Glutamatergic neuron (in vitro differentiated cells): ENCODE results near the gene GAS2L1. TPM values are rescaled to one million over a fixed set of nuclear protein-coding genes. Genes with fewer than 3 reads are reported as not detected.

ENCODE experiments used
- DNase-seq: peaks from one replicate; pipeline ENCODE4 v3.0.0; 2022
- H3K27ac Mint-ChIP-seq: one replicate; pipeline ENCODE4 v1.8.0; 2020; ENCODE audit warnings: mild to moderate bottlenecking, mixed read lengths, inconsistent platforms; ENCODE audit not compliant: unreplicated experiment
- H3K27me3 Mint-ChIP-seq: one replicate; pipeline ENCODE4 v1.8.0; 2020; ENCODE audit warnings: mild to moderate bottlenecking, moderate library complexity, mixed read lengths, inconsistent platforms; ENCODE audit not compliant: unreplicated experiment
- H3K36me3 Mint-ChIP-seq: one replicate; pipeline ENCODE4 v1.8.0; 2020; ENCODE audit warnings: mild to moderate bottlenecking, mixed read lengths, inconsistent platforms; ENCODE audit not compliant: unreplicated experiment
- H3K4me1 Mint-ChIP-seq: one replicate; pipeline ENCODE4 v1.8.0; 2020; ENCODE audit warnings: mild to moderate bottlenecking, low read depth, mixed read lengths, inconsistent platforms; ENCODE audit not compliant: unreplicated experiment
- H3K4me3 Mint-ChIP-seq: one replicate; pipeline ENCODE4 v1.8.0; 2020; ENCODE audit warnings: mild to moderate bottlenecking, mixed read lengths, inconsistent platforms; ENCODE audit not compliant: unreplicated experiment
- H3K9me3 Mint-ChIP-seq: one replicate; pipeline ENCODE4 v1.8.0; 2020; ENCODE audit warnings: mild to moderate bottlenecking, moderate library complexity, mixed read lengths, inconsistent platforms; ENCODE audit not compliant: unreplicated experiment
- CTCF ChIP-seq: fragments of 200-600 bp; sonication (generic); IDR thresholded peaks from one replicate; pipeline ENCODE4 v1.5.0; 2021; ENCODE audit not compliant: partially characterized antibody, unreplicated experiment
- total RNA-seq: library from RNA; stranded (reverse); fragmentation: NEBNext Ultra II Directional; extraction: Animal tissue kit (Norgen Biotek cat#: 25700); gene quantifications from one replicate; pipeline ENCODE4 v1.2.1, GENCODE V29; 2021; ENCODE audit not compliant: unreplicated experiment

Gene GAS2L1
- total RNA-seq, 1 donor from 2014 or later = 10.3 TPM

- H3K4me3 Mint-ChIP-seq = no peak overlapping the region
- no peak for TF ChIP-seq CTCF
- peaks cover 4% of the 10 kb centered on the region for H3K27me3 Mint-ChIP-seq
- H3K27ac Mint-ChIP-seq = no peak overlapping the region
- no peaks in the 10 kb centered on the region for H3K4me1 Mint-ChIP-seq
- H3K9me3 Mint-ChIP-seq = no peaks in the 10 kb centered on the region
- H3K36me3 Mint-ChIP-seq = no peaks in the 10 kb centered on the region
- DNase-seq = peak; percentile 29
Measured at GRCh38 chr22:29260031-29260560, 46.4 kb upstream of the GAS2L1 start.

GRCh38 chr22:29260601-29261315 is 45.7 kb upstream of the GAS2L1 start:
- Mint-ChIP-seq H3K4me3 (no peak overlapping the region), H3K27ac (no peak overlapping the region)

GRCh38 chr22:29263791-29264276 is 42.6 kb upstream of the GAS2L1 start:
- no peak overlapping the region for H3K4me3 Mint-ChIP-seq
- H3K4me1 Mint-ChIP-seq = peaks cover 8% of the 10 kb centered on the region
- no peak for TF ChIP-seq CTCF
- H3K27me3 Mint-ChIP-seq = peaks cover 6% of the 10 kb centered on the region
- H3K9me3 Mint-ChIP-seq = peaks cover 12% of the 10 kb centered on the region
- H3K36me3 Mint-ChIP-seq = peaks cover 4% of the 10 kb centered on the region
- no peak overlapping the region for H3K27ac Mint-ChIP-seq
- DNase-seq = no peak

More at GRCh38 chr22:29260601-29261315, 45.7 kb upstream of the GAS2L1 start:
- Mint-ChIP-seq H3K27me3 (no peaks in the 10 kb centered on the region), H3K36me3 (no peaks in the 10 kb centered on the region), H3K9me3 (no peaks in the 10 kb centered on the region), H3K4me1 (no peaks in the 10 kb centered on the region)
- DNase-seq = no peak
- TF ChIP-seq CTCF = no peak

- no peak for TF ChIP-seq CTCF
- Mint-ChIP-seq H3K9me3 (peaks cover 12% of the 10 kb centered on the region), H3K27ac (no peak overlapping the region), H3K36me3 (peaks cover 9% of the 10 kb centered on the region), H3K27me3 (peaks cover 9% of the 10 kb centered on the region), H3K4me1 (peaks cover 15% of the 10 kb centered on the region), H3K4me3 (no peak overlapping the region)
- DNase-seq = no peak
Measured at GRCh38 chr22:29265305-29265704, 41.1 kb upstream of the GAS2L1 start.

- Mint-ChIP-seq H3K27ac (peak overlapping the region; percentile 71), H3K9me3 (peaks cover 12% of the 10 kb centered on the region), H3K4me3 (peak overlapping the region; percentile 92), H3K4me1 (peaks cover 21% of the 10 kb centered on the region), H3K36me3 (peaks cover 9% of the 10 kb centered on the region), H3K27me3 (peaks cover 9% of the 10 kb centered on the region)
- no peak for TF ChIP-seq CTCF
- DNase-seq = no peak
Measured at GRCh38 chr22:29265929-29266328, 40.5 kb upstream of the GAS2L1 start.
